ENCODE measurements around the gene SPEF2. TPM values are rescaled to one million over a fixed set of nuclear protein-coding genes. Genes with fewer than 3 reads are reported as not detected.

Gene SPEF2
- total and polyA plus RNA-seq, 9 of the 15 experiments (the other 6 are each of a cell fraction or from before 2014, with no cell fraction given), result 0.11 to 0.62 (median 0.20) TPM; not detected in 2

- in situ Hi-C loops (cut with MboI) (no loop called here), intact Hi-C loops (cut with micrococcal nuclease) (no loop called here)
- WGBS (ENCODE audit: insufficient coverage, low coverage, missing lambda C conversion rate), result 0% methylated on average over 2 of the region's 3 CpGs
- H3K4me3 ChIP-seq, result no peak overlapping the region
- no peak overlapping the region for H3K27ac ChIP-seq (ENCODE audit: extremely low read depth, low read depth, low read length)
- peak; percentile 58 for TF ChIP-seq ZNF512 (tag; IDR thresholded peaks at IDR 0.05)
- TF ChIP-seq ZNF354B (CRISPR knock-in tag; IDR thresholded peaks at IDR 0.05), result no peak
- H3K9ac ChIP-seq (ENCODE audit: insufficient read depth in 1 of 2, low read depth in 2 of 2, low read length in 2 of 2), result no peak overlapping the region
- H3K4me2 ChIP-seq (ENCODE audit: insufficient read depth, low read length), result no peak overlapping the region
- no peaks in the 10 kb centered on the region for H3K27me3 ChIP-seq (ENCODE audit: control insufficient read depth in 2 of 2, insufficient read depth in 2 of 2, low read length in 2 of 2)
- no peaks in the 10 kb centered on the region for H3K9me1 ChIP-seq (ENCODE audit: control insufficient read depth, insufficient read depth, low read length)
- DNase-seq (ENCODE audit: extremely low read depth in 1 of 4, low spot score in 3 of 4) (no peak), FAIRE-seq (no peak), ATAC-seq (no peak)
- no peaks in the 10 kb centered on the region for H4K20me1 ChIP-seq (replicated peaks; ENCODE audit: control insufficient read depth, insufficient read depth, low read length)
- peaks cover 0 to 4% of the 10 kb centered on the region in 2 experiments; a peak in 1 of 5 replicates for H3K4me1 ChIP-seq (replicated peaks in 1 of 2; ENCODE audit: control insufficient read depth in 2 of 2, insufficient read depth in 2 of 2, low read length in 2 of 2)
- H2AFZ ChIP-seq (ENCODE audit: low read depth, low read length), result no peak overlapping the region
- CTCF ChIA-PET (ENCODE audit: low intra/inter-chr PET ratio), result no interaction called here
- POLR2A ChIA-PET, result no interaction called here
- BruUV-seq (replicated peaks), result no TSS peak
- H3K36me3 ChIP-seq (ENCODE audit: control insufficient read depth, insufficient read depth, low read length), result no peaks in the 10 kb centered on the region
- H3K9me3 ChIP-seq (replicated peaks; ENCODE audit: control insufficient read depth, insufficient read depth, low read depth, low read length), result 0 out of 2 replicates have a peak, but pooled peaks cover under 1% of the 10 kb centered on the region
- H3K79me2 ChIP-seq (ENCODE audit: control insufficient read depth, insufficient read depth, low read length), result no peaks in the 10 kb centered on the region
Measured at GRCh38 chr5:35617060-35617434, 616 bp upstream of the SPEF2 start.

- no peak overlapping the region for H3K9ac ChIP-seq (ENCODE audit: insufficient read depth in 1 of 2, low read depth in 2 of 2, low read length in 2 of 2)
- no peak for ATAC-seq
Measured at GRCh38 chr5:35618304-35618636, 607 bp downstream of the SPEF2 start.

More at GRCh38 chr5:35618304-35618636, 607 bp downstream of the SPEF2 start:
- H3K4me1 ChIP-seq (replicated peaks in 1 of 2; ENCODE audit: control insufficient read depth in 2 of 2, insufficient read depth in 2 of 2, low read length in 2 of 2), result peaks cover 0 to 4% of the 10 kb centered on the region in 2 experiments; a peak in 1 of 5 replicates
- intact Hi-C loops (cut with micrococcal nuclease), result no loop called here
- H4K20me1 ChIP-seq (replicated peaks; ENCODE audit: control insufficient read depth, insufficient read depth, low read length), result no peaks in the 10 kb centered on the region
- CTCF ChIA-PET (ENCODE audit: low intra/inter-chr PET ratio), result no interaction called here
- TF ChIP-seq ZBTB33 (CRISPR knock-in tag; IDR thresholded peaks at IDR 0.05), result no peak
- no peak for TF ChIP-seq MAFG (tag; conservative IDR thresholded peaks at IDR 0.05)
- TF ChIP-seq E2F3 (CRISPR knock-in tag; IDR thresholded peaks at IDR 0.05), result no peak
- TF ChIP-seq NELFE (IDR thresholded peaks at IDR 0.05; ENCODE audit: insufficient read depth, insufficient read length), result no peak
- no peak for TF ChIP-seq MEIS2 (IDR thresholded peaks at IDR 0.05; ENCODE audit: partially characterized antibody)
- no peak for FAIRE-seq
- no peak overlapping the region for H3K27ac ChIP-seq (ENCODE audit: extremely low read depth, low read depth, low read length)
- H3K79me2 ChIP-seq (ENCODE audit: control insufficient read depth, insufficient read depth, low read length), result no peaks in the 10 kb centered on the region
- 0% methylated on average over 4 of the region's 4 CpGs for WGBS (ENCODE audit: insufficient coverage, low coverage, missing lambda C conversion rate)
- H3K4me3 ChIP-seq, result peak overlapping the region; percentile 36; the same call in 1 of the 2 replicates
- H3K27me3 ChIP-seq (ENCODE audit: control insufficient read depth in 2 of 2, insufficient read depth in 2 of 2, low read length in 2 of 2), result no peaks in the 10 kb centered on the region
- H3K4me2 ChIP-seq (ENCODE audit: insufficient read depth, low read length), result 0 out of 2 replicates have a peak overlapping the region, but pooled peaks have one; percentile 42
- no peak overlapping the region for H2AFZ ChIP-seq (ENCODE audit: low read depth, low read length)
- H3K9me1 ChIP-seq (ENCODE audit: control insufficient read depth, insufficient read depth, low read length), result no peaks in the 10 kb centered on the region
- POLR2A ChIA-PET, result no interaction called here
- H3K9me3 ChIP-seq (replicated peaks; ENCODE audit: control insufficient read depth, insufficient read depth, low read depth, low read length), result no peaks in the 10 kb centered on the region
- in situ Hi-C loops (cut with MboI), result no loop called here
- no peak for DNase-seq (ENCODE audit: extremely low read depth in 1 of 4, low spot score in 3 of 4)
- no TSS peak for BruUV-seq (replicated peaks)
- no peaks in the 10 kb centered on the region for H3K36me3 ChIP-seq (ENCODE audit: control insufficient read depth, insufficient read depth, low read length)
